Glutamatergic neuron (in vitro differentiated cells): ENCODE measurements around the gene CHST9. TPM values are rescaled to one million over a fixed set of nuclear protein-coding genes. Genes with fewer than 3 reads are reported as not detected.

Experiments used
- DNase-seq: peaks from one replicate; pipeline ENCODE4 v3.0.0; 2022
- H3K27ac Mint-ChIP-seq: one replicate; pipeline ENCODE4 v1.8.0; 2020; ENCODE audit warnings: mild to moderate bottlenecking, mixed read lengths, inconsistent platforms; ENCODE audit not compliant: unreplicated experiment
- H3K27me3 Mint-ChIP-seq: one replicate; pipeline ENCODE4 v1.8.0; 2020; ENCODE audit warnings: mild to moderate bottlenecking, moderate library complexity, mixed read lengths, inconsistent platforms; ENCODE audit not compliant: unreplicated experiment
- H3K36me3 Mint-ChIP-seq: one replicate; pipeline ENCODE4 v1.8.0; 2020; ENCODE audit warnings: mild to moderate bottlenecking, mixed read lengths, inconsistent platforms; ENCODE audit not compliant: unreplicated experiment
- H3K4me1 Mint-ChIP-seq: one replicate; pipeline ENCODE4 v1.8.0; 2020; ENCODE audit warnings: mild to moderate bottlenecking, low read depth, mixed read lengths, inconsistent platforms; ENCODE audit not compliant: unreplicated experiment
- H3K4me3 Mint-ChIP-seq: one replicate; pipeline ENCODE4 v1.8.0; 2020; ENCODE audit warnings: mild to moderate bottlenecking, mixed read lengths, inconsistent platforms; ENCODE audit not compliant: unreplicated experiment
- H3K9me3 Mint-ChIP-seq: one replicate; pipeline ENCODE4 v1.8.0; 2020; ENCODE audit warnings: mild to moderate bottlenecking, moderate library complexity, mixed read lengths, inconsistent platforms; ENCODE audit not compliant: unreplicated experiment
- CTCF ChIP-seq: fragments of 200-600 bp; sonication (generic); IDR thresholded peaks from one replicate; pipeline ENCODE4 v1.5.0; 2021; ENCODE audit not compliant: partially characterized antibody, unreplicated experiment
- total RNA-seq: library from RNA; stranded (reverse); fragmentation: NEBNext Ultra II Directional; extraction: Animal tissue kit (Norgen Biotek cat#: 25700); gene quantifications from one replicate; pipeline ENCODE4 v1.2.1, GENCODE V29; 2021; ENCODE audit not compliant: unreplicated experiment

Gene CHST9
- total RNA-seq, 1 donor from 2014 or later = not detected

- Mint-ChIP-seq H3K4me1 (no peaks in the 10 kb centered on the region), H3K27ac (no peak overlapping the region)
- DNase-seq = no peak
These were observed 284.1 kb downstream of the CHST9 start for GRCh38 chr18:26901020-26901419.

GRCh38 chr18:26894426-26894825 lies 290.7 kb downstream of the CHST9 start:
- Mint-ChIP-seq H3K4me3 (no peak overlapping the region), H3K4me1 (no peaks in the 10 kb centered on the region), H3K36me3 (no peaks in the 10 kb centered on the region), H3K9me3 (no peaks in the 10 kb centered on the region), H3K27me3 (no peaks in the 10 kb centered on the region), H3K27ac (no peak overlapping the region)
- TF ChIP-seq CTCF = no peak
- no peak for DNase-seq

More at GRCh38 chr18:26901020-26901419, 284.1 kb downstream of the CHST9 start:
- Mint-ChIP-seq H3K9me3 (peaks cover 7% of the 10 kb centered on the region), H3K4me3 (no peak overlapping the region), H3K27me3 (no peaks in the 10 kb centered on the region), H3K36me3 (peaks cover 19% of the 10 kb centered on the region)
- TF ChIP-seq CTCF = no peak

- H3K27me3 Mint-ChIP-seq = no peaks in the 10 kb centered on the region
These were observed 291.1 kb downstream of the CHST9 start for GRCh38 chr18:26893996-26894395.

GRCh38 chr18:26888259-26888658 lies 296.8 kb downstream of the CHST9 start:
- Mint-ChIP-seq H3K4me1 (no peaks in the 10 kb centered on the region), H3K36me3 (no peaks in the 10 kb centered on the region), H3K9me3 (no peaks in the 10 kb centered on the region), H3K27me3 (no peaks in the 10 kb centered on the region), H3K4me3 (no peak overlapping the region), H3K27ac (no peak overlapping the region)
- no peak for TF ChIP-seq CTCF
- no peak for DNase-seq

More at GRCh38 chr18:26893996-26894395, 291.1 kb downstream of the CHST9 start:
- H3K36me3 Mint-ChIP-seq = no peaks in the 10 kb centered on the region
- no peak for TF ChIP-seq CTCF
- no peaks in the 10 kb centered on the region for H3K9me3 Mint-ChIP-seq
- no peaks in the 10 kb centered on the region for H3K4me1 Mint-ChIP-seq
- H3K27ac Mint-ChIP-seq = no peak overlapping the region
- no peak for DNase-seq
- H3K4me3 Mint-ChIP-seq = no peak overlapping the region

- no peak for TF ChIP-seq CTCF
- no peaks in the 10 kb centered on the region for H3K27me3 Mint-ChIP-seq
- H3K36me3 Mint-ChIP-seq = no peaks in the 10 kb centered on the region
- no peaks in the 10 kb centered on the region for H3K9me3 Mint-ChIP-seq
- H3K4me1 Mint-ChIP-seq = no peaks in the 10 kb centered on the region
- no peak overlapping the region for H3K27ac Mint-ChIP-seq
- H3K4me3 Mint-ChIP-seq = no peak overlapping the region
- DNase-seq = no peak
These were observed 310.0 kb downstream of the CHST9 start for GRCh38 chr18:26875040-26875654.
